Measurements from ENCODE around the gene TBRG1.

- no peak for TF ChIP-seq CTCF (IDR thresholded peaks at IDR 0.05)
- TF ChIP-seq POLR2AphosphoS5 (IDR thresholded peaks at IDR 0.05), result no peak
- TF ChIP-seq POLR2A (IDR thresholded peaks at IDR 0.05), result no peak
- TF ChIP-seq EP300 (IDR thresholded peaks at IDR 0.05; ENCODE audit: low read depth), result no peak
These were observed 18.0 kb downstream of the TBRG1 start for GRCh38 chr11:124640666-124641065.
